Fibroblast of skin of right biceps (primary cell): ENCODE measurements around the gene EGFL6.
"Not testable (repeated sequence)": the region's sequence is repeated elsewhere in the genome, so short reads cannot be mapped to it uniquely, and the experiment has no call there.

Experiments
- DNase-seq: peaks from one replicate; pipeline ENCODE4 v3.0.0-alpha.2; 2013

EGFL6 gene

GRCh38 chrX:13597874-13598273, 28.5 kb downstream of the EGFL6 start:
- peak; percentile 47 for DNase-seq

GRCh38 chrX:13598877-13599276, 29.5 kb downstream of the EGFL6 start:
- DNase-seq: no peak

- DNase-seq: no peak
Measured at GRCh38 chrX:13599491-13599890, 30.1 kb downstream of the EGFL6 start.

- no peak for DNase-seq
Measured at GRCh38 chrX:13605611-13606010, 36.2 kb downstream of the EGFL6 start.

- DNase-seq: no peak
Measured at GRCh38 chrX:13607331-13607995, 38.1 kb downstream of the EGFL6 start.

GRCh38 chrX:13607996-13608365, 38.6 kb downstream of the EGFL6 start:
- no peak for DNase-seq

- no peak for DNase-seq
Measured at GRCh38 chrX:13614154-13614553, 44.8 kb downstream of the EGFL6 start.

- no peak for DNase-seq
Measured at GRCh38 chrX:13620207-13620606, 50.8 kb downstream of the EGFL6 start.

GRCh38 chrX:13622401-13622964, 53.1 kb downstream of the EGFL6 start:
- no peak for DNase-seq

- DNase-seq: no peak
Measured at GRCh38 chrX:13627306-13627705, 57.9 kb downstream of the EGFL6 start.

GRCh38 chrX:13637224-13637623, 67.8 kb downstream of the EGFL6 start:
- DNase-seq: not testable (repeated sequence)

GRCh38 chrX:13638021-13638420, 68.6 kb downstream of the EGFL6 start:
- DNase-seq: no peak

GRCh38 chrX:13638826-13639225, 69.4 kb downstream of the EGFL6 start:
- DNase-seq: no peak

- not testable (repeated sequence) for DNase-seq
Measured at GRCh38 chrX:13641684-13642083, 72.3 kb downstream of the EGFL6 start.

GRCh38 chrX:13645464-13646153, 76.2 kb downstream of the EGFL6 start:
- DNase-seq: no peak

- DNase-seq: peak; percentile 71
Measured at GRCh38 chrX:13646154-13646549, 76.8 kb downstream of the EGFL6 start.

GRCh38 chrX:13647709-13648212, 78.4 kb downstream of the EGFL6 start:
- peak; percentile 74 for DNase-seq

- DNase-seq: not testable (repeated sequence)
Measured at GRCh38 chrX:13648336-13648735, 78.9 kb downstream of the EGFL6 start.

- DNase-seq: peak; percentile 73
Measured at GRCh38 chrX:13649838-13650237, 80.4 kb downstream of the EGFL6 start.

GRCh38 chrX:13650318-13650717, 80.9 kb downstream of the EGFL6 start:
- no peak for DNase-seq

GRCh38 chrX:13651150-13651549, 81.7 kb downstream of the EGFL6 start:
- DNase-seq: peak; percentile 25

- DNase-seq: peak; percentile 88
Measured at GRCh38 chrX:13652287-13652793, 82.9 kb downstream of the EGFL6 start.

GRCh38 chrX:13652850-13653693, 83.7 kb downstream of the EGFL6 start, which contains the start of gene TCEANC:
Gene TCEANC, plus strand, starts transcription at chrX:13653141. Its CDS starts 9,368 bp downstream, at chrX:13662509.
- DNase-seq: peak; percentile 97
